ENCODE data around the gene FAT2.
"Not testable (repeated sequence)": the region's sequence is repeated elsewhere in the genome, so short reads cannot be mapped to it uniquely, and the experiment has no call there.

Gene FAT2

GRCh38 chr5:151581812-151582583 lies 9.1 kb downstream of the FAT2 start:
- DNase-seq (ENCODE audit: low read depth in 2 of 2): no peak

GRCh38 chr5:151581347-151581746 lies 9.8 kb downstream of the FAT2 start:
- no peak for DNase-seq (ENCODE audit: low read depth in 2 of 2)

- no peak for DNase-seq (ENCODE audit: low read depth in 2 of 2)
These were observed 10.3 kb downstream of the FAT2 start for GRCh38 chr5:151580858-151581257.

- DNase-seq (ENCODE audit: low read depth in 2 of 2): no peak
These were observed 10.9 kb downstream of the FAT2 start for GRCh38 chr5:151580239-151580638.

- not testable (repeated sequence) for DNase-seq (ENCODE audit: low read depth in 2 of 2)
These were observed 12.0 kb downstream of the FAT2 start for GRCh38 chr5:151579146-151579545.

- DNase-seq (ENCODE audit: low read depth in 2 of 2): no peak
These were observed 12.7 kb downstream of the FAT2 start for GRCh38 chr5:151578326-151579025.

- DNase-seq (ENCODE audit: low read depth in 2 of 2): no peak
These were observed 13.6 kb downstream of the FAT2 start for GRCh38 chr5:151577566-151577965.

- DNase-seq (ENCODE audit: low read depth in 2 of 2): no peak
These were observed 16.6 kb downstream of the FAT2 start for GRCh38 chr5:151574444-151574996.

- DNase-seq (ENCODE audit: low read depth in 2 of 2): no peak
These were observed 18.3 kb downstream of the FAT2 start for GRCh38 chr5:151572657-151573368.

GRCh38 chr5:151571270-151572173 lies 19.6 kb downstream of the FAT2 start:
- DNase-seq (ENCODE audit: low read depth in 2 of 2): no peak

- DNase-seq (ENCODE audit: low read depth in 2 of 2): no peak
These were observed 20.4 kb downstream of the FAT2 start for GRCh38 chr5:151570512-151571269.

GRCh38 chr5:151570058-151570457 lies 21.1 kb downstream of the FAT2 start:
- DNase-seq (ENCODE audit: low read depth in 2 of 2): no peak

- DNase-seq (ENCODE audit: low read depth in 2 of 2): no peak
These were observed 21.7 kb downstream of the FAT2 start for GRCh38 chr5:151569132-151570046.

- no peak for DNase-seq (ENCODE audit: low read depth in 2 of 2)
These were observed 23.1 kb downstream of the FAT2 start for GRCh38 chr5:151568036-151568435.

GRCh38 chr5:151565971-151566370 lies 25.2 kb downstream of the FAT2 start:
- no peak for DNase-seq (ENCODE audit: low read depth in 2 of 2)

GRCh38 chr5:151562019-151562707 lies 29.0 kb downstream of the FAT2 start:
- no peak for DNase-seq (ENCODE audit: low read depth in 2 of 2)

GRCh38 chr5:151557951-151558350 lies 33.2 kb downstream of the FAT2 start:
- DNase-seq (ENCODE audit: low read depth in 2 of 2): no peak

- DNase-seq (ENCODE audit: low read depth in 2 of 2): no peak
These were observed 33.7 kb downstream of the FAT2 start for GRCh38 chr5:151557466-151557865.

GRCh38 chr5:151556806-151557205 lies 34.3 kb downstream of the FAT2 start:
- no peak for DNase-seq (ENCODE audit: low read depth in 2 of 2)

Data from stimulated activated CD8-positive, alpha-beta memory T cell treated with anti-CD3 and anti-CD28 coated beads, Interleukin-2, amount 100 ng/mL, for 48 hours (primary cell).